Ammon's horn (tissue), 1 donor: ENCODE results near the gene NXN.
"Not testable (repeated sequence)": the region's sequence is repeated elsewhere in the genome, so short reads cannot be mapped to it uniquely, and the experiment has no call there.

Experiments
- DNase-seq: peaks from one replicate; pipeline ENCODE4 v3.0.0-alpha.2; 2016; ENCODE audit warnings: low spot score

Gene NXN

GRCh38 chr17:798246-798645 is 181.3 kb downstream of the NXN start:
- DNase-seq = peak; percentile 42

GRCh38 chr17:797236-797840 is 182.2 kb downstream of the NXN start:
- DNase-seq = no peak

GRCh38 chr17:796609-797008 is 183.0 kb downstream of the NXN start:
- DNase-seq = no peak

- DNase-seq = no peak
Measured at GRCh38 chr17:795721-796120, 183.9 kb downstream of the NXN start.

- no peak for DNase-seq
Measured at GRCh38 chr17:795276-795675, 184.3 kb downstream of the NXN start.

- peak; percentile 96 for DNase-seq
Measured at GRCh38 chr17:794876-795275, 184.7 kb downstream of the NXN start.

- no peak for DNase-seq
Measured at GRCh38 chr17:792277-792676, 187.3 kb downstream of the NXN start.

GRCh38 chr17:791829-792228 is 187.7 kb downstream of the NXN start:
- no peak for DNase-seq

- not testable (repeated sequence) for DNase-seq
Measured at GRCh38 chr17:790874-791247, 188.7 kb downstream of the NXN start.

- DNase-seq = not testable (repeated sequence)
Measured at GRCh38 chr17:789931-790873, 189.4 kb downstream of the NXN start.

- DNase-seq = no peak
Measured at GRCh38 chr17:789160-789840, 190.3 kb downstream of the NXN start.

- DNase-seq = no peak
Measured at GRCh38 chr17:788551-788950, 191.0 kb downstream of the NXN start.

GRCh38 chr17:787641-788221 is 191.8 kb downstream of the NXN start:
- no peak for DNase-seq

GRCh38 chr17:785901-786300 is 193.7 kb downstream of the NXN start:
- not testable (repeated sequence) for DNase-seq

- DNase-seq = no peak
Measured at GRCh38 chr17:784143-784542, 195.4 kb downstream of the NXN start.

GRCh38 chr17:781805-782731 is 197.5 kb downstream of the NXN start, which contains the start of the genes GLOD4 and MRM3:
TSS of gene GLOD4 (minus strand) at chr17:782280. CDS start at chr17:782255, 25 bp downstream.
TSS of gene MRM3 (plus strand) at chr17:782353. CDS start at chr17:782379, 26 bp downstream.
- DNase-seq = peak; percentile 94

GRCh38 chr17:778096-778495 is 201.5 kb downstream of the NXN start:
- no peak for DNase-seq

GRCh38 chr17:774313-774584 is 205.3 kb downstream of the NXN start:
- DNase-seq = no peak

- DNase-seq = no peak
Measured at GRCh38 chr17:773467-774312, 205.9 kb downstream of the NXN start.

- no peak for DNase-seq
Measured at GRCh38 chr17:773016-773415, 206.6 kb downstream of the NXN start.
